ENCODE results near the gene GAR1.

- TF ChIP-seq EZH2 (IDR thresholded peaks at IDR 0.05; ENCODE audit: insufficient read depth, poor library complexity, severe bottlenecking) (no peak), EZH2phosphoT487 (IDR thresholded peaks at IDR 0.05; ENCODE audit: insufficient read depth, low read depth) (no peak)
These were observed 500 bp downstream of the GAR1 start for GRCh38 chr4:109816082-109816442.

All from GM23248 (cell line).